K562 (cell line): ENCODE data around the gene SETDB1. TPM values are rescaled to one million over a fixed set of nuclear protein-coding genes. Genes with fewer than 3 reads are reported as not detected.

Experiments
- CBX2 ChIP-seq: fragments of 200-600 bp; sonication (generic); IDR thresholded peaks from one replicate; pipeline ENCODE4 v1.6.1; 2012; ENCODE audit warnings: mild to moderate bottlenecking, low read length, inconsistent platforms; ENCODE audit not compliant: insufficient read depth, poor library complexity, severe bottlenecking
- CHD1 ChIP-seq: fragments of 200-600 bp; sonication (generic); IDR thresholded peaks from one replicate; pipeline ENCODE4 v1.6.1; 2012; ENCODE audit warnings: mild to moderate bottlenecking, moderate library complexity, low read length, inconsistent platforms
- ESRRA ChIP-seq: fragments of 450-650 bp; IDR thresholded peaks from 2 replicates; pipeline ENCODE4 v1.6.1; 2014; ENCODE audit warnings: low read depth, mild to moderate bottlenecking, moderate library complexity, borderline replicate concordance
- ETV5 ChIP-seq: sonication (generic); formaldehyde crosslinking; IDR thresholded peaks from 2 replicates; pipeline ENCODE4 v1.4.0; 2020; ENCODE audit warnings: low read depth, mild to moderate bottlenecking, missing genetic modification reagents
- L3MBTL2 ChIP-seq: fragments of 450-650 bp; IDR thresholded peaks from 2 replicates; pipeline ENCODE4 v1.6.1; 2016; ENCODE audit warnings: mild to moderate bottlenecking, moderate library complexity
- MAZ ChIP-seq, 2 experiments: fragments of 450-650 bp in 1 of 2; sonication (generic) in 1 of 2; formaldehyde crosslinking; IDR thresholded peaks in 1 of 2; conservative IDR thresholded peaks in 1 of 2; 2 replicates each; pipeline versions ENCODE4 v1.4.0 to v1.5.0; 2020; ENCODE audit warnings: mild to moderate bottlenecking in 1 of 2, missing genetic modification reagents in 1 of 2
- MTF1 ChIP-seq: fragments of 250-450 bp; sonication (Bioruptor Pico); IDR thresholded peaks from 2 replicates; pipeline ENCODE4 v1.9.0; 2021; ENCODE audit warnings: moderate library complexity, mild to moderate bottlenecking, inconsistent platforms, borderline replicate concordance
- NRF1 ChIP-seq, 2 experiments: fragments of 450-650 bp; IDR thresholded peaks in 1 of 2; conservative IDR thresholded peaks in 1 of 2; 2 replicates each; pipeline ENCODE4 v1.6.1; 2014; ENCODE audit warnings: mild to moderate bottlenecking in 2 of 2
- POLR2A ChIP-seq: fragments of 450-650 bp; conservative IDR thresholded peaks from 2 replicates; pipeline ENCODE4 v1.6.1; 2016
- RBBP5 ChIP-seq: fragments of 200-600 bp; sonication (generic); IDR thresholded peaks from 2 replicates; pipeline ENCODE4 v1.6.1; 2012; ENCODE audit warnings: borderline replicate concordance, mild to moderate bottlenecking, low read length, control low read depth, inconsistent platforms; ENCODE audit not compliant: insufficient read depth, poor library complexity, severe bottlenecking
- SMAD2 ChIP-seq: fragments of 150-350 bp; IDR thresholded peaks from 2 replicates; pipeline ENCODE4 v1.6.1; 2014; ENCODE audit warnings: low read depth, mild to moderate bottlenecking, low read length
- SRF ChIP-seq, 2 experiments: fragments of 250-450, 450-650 bp in 1 of 2; sonication (Bioruptor Pico) in 1 of 2; sonication (generic) in 1 of 2; formaldehyde crosslinking; IDR thresholded peaks; 2 replicates each; pipeline versions ENCODE4 v1.5.0 to v1.5.1; 2020 to 2022; ENCODE audit warnings: mild to moderate bottlenecking in 1 of 2, missing genetic modification reagents in 1 of 2
- TBP ChIP-seq: optimal IDR thresholded peaks from 2 replicates; pipeline ENCODE3; 2011; ENCODE audit warnings: low read depth, low read length, improper control_type of control experiment
- ZNF408 ChIP-seq: fragments of 250-450 bp; sonication (Bioruptor Pico); IDR thresholded peaks from 2 replicates; pipeline ENCODE4 v1.4.0; 2020; ENCODE audit warnings: low read depth, mild to moderate bottlenecking, moderate library complexity
- ZNF584 ChIP-seq: fragments of 200-800 bp; sonication (Bioruptor generic); IDR thresholded peaks from 2 replicates; pipeline ENCODE4 v1.6.1; 2016; ENCODE audit warnings: low read depth, mild to moderate bottlenecking, missing genetic modification characterization, missing compliant biosample characterization
- ZNF644 ChIP-seq: fragments of 200-800 bp; sonication (Bioruptor generic); IDR thresholded peaks from 2 replicates; pipeline ENCODE4 v1.6.1; 2016; ENCODE audit warnings: low read depth, missing genetic modification characterization, missing compliant biosample characterization
- ZSCAN32 ChIP-seq: fragments of 450-650 bp; formaldehyde crosslinking; IDR thresholded peaks from 2 replicates; pipeline ENCODE4 v1.4.0; 2020; ENCODE audit warnings: mild to moderate bottlenecking, moderate library complexity
- polyA plus RNA-seq, 8 experiments: library from polyadenylated mRNA; depleted of rRNA in 4 of 8; stranded (reverse) in 5 of 8; unstranded in 3 of 8; fragments of >200 nt; fragmentation: Nextera tagmentation in 2 of 8; fragmentation: Illumina TruSeq in 1 of 8; extraction: Ambion mirVana in 2 of 8; extraction: Trizol in 1 of 8; gene quantifications; 2 replicates each; pipeline versions ENCODE4 v1.2.1 to v1.2.3, GENCODE V29; 2011 to 2014; ENCODE audit warnings: inconsistent platforms in 1 of 8, missing spikeins in 1 of 8
- total RNA-seq, 7 experiments: library from RNA; depleted of rRNA in 6 of 7; stranded (reverse); fragments of >200 nt in 6 of 7; fragmentation: Illumina TruSeq in 2 of 7; extraction: Trizol in 2 of 7; gene quantifications; 2 replicates each; pipeline versions ENCODE4 v1.2.1 to v1.2.3, GENCODE V29; 2011 to 2021; ENCODE audit warnings: low replicate concordance in 1 of 7
- TF ChIP-seq, protein P1 (sequence below): fragments of 450-650 bp; IDR thresholded peaks from 2 replicates; pipeline ENCODE4 v1.6.1; 2017; ENCODE audit warnings: mild to moderate bottlenecking, moderate library complexity
- TF ChIP-seq, protein P2 (sequence below): fragments of 200-800 bp; sonication (Bioruptor generic); IDR thresholded peaks from 2 replicates; pipeline ENCODE4 v1.6.1; 2017; ENCODE audit warnings: missing genetic modification characterization, missing compliant biosample characterization
- TF ChIP-seq, protein P3 (sequence below): sonication (generic); formaldehyde crosslinking; IDR thresholded peaks from 2 replicates; pipeline ENCODE4 v1.8.0; 2022; ENCODE audit warnings: missing genetic modification reagents, mild to moderate bottlenecking, moderate library complexity, borderline replicate concordance
- TF ChIP-seq, protein P4 (sequence below), 3 experiments: IDR thresholded peaks in 2 of 3; conservative IDR thresholded peaks in 1 of 3; 2 replicates each; pipeline ENCODE4 v1.5.1; 2011 to 2012; ENCODE audit warnings: low read length in 3 of 3, mild to moderate bottlenecking in 3 of 3, control low read depth in 2 of 3, improper control_type of control experiment in 1 of 3, inconsistent platforms in 1 of 3, low read depth in 1 of 3, mixed read lengths in 1 of 3, moderate library complexity in 1 of 3; ENCODE audit not compliant: insufficient read depth in 2 of 3

Gene SETDB1
- total and polyA plus RNA-seq, 9 of the 15 experiments (the other 6 are each of a cell fraction or from before 2014, with no cell fraction given): 21.5 to 64.4 (median 42.0) TPM

DNA sequence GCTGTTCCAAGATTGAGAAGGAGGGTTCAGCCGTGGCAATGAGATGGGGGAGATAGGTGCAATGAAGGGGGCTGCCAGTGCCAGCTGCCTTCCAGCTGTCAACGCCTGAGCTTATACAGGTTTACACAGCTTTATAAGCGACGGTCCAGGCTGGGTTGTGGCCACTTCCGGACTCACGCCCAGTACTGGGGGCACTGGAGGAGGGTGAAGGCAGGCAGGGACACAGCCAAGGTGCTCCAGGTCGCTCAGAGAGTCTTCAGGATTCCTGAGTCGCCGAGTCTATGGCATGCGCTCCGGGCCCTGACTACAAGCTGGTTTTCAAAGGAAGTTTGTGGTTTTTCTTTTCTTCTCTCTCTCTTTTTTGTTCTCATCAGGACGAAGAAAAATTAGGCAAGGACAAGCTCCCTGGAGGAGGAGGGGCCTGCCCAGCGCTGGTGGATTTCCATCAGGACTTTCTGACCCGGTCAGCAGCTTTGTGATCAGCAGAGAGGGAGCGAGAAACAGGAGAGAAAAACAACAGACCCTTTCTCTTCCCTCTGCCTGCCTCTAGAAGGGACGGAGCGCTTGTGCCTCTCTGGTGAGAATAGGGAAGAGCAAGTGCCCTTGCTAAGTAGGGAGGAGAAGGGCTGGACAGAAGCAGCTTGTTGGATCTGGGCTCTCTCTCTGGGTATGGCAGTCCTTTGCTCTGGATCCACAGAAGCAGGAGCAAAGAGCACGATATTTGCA, 80.3 kb downstream of the SETDB1 start, which contains the start of gene MINDY1 (continued):
- TF ChIP-seq ZNF408 (CRISPR knock-in tag): no peak
- peak in 1 of 2 experiments; percentile 76; a peak in 1 of 4 replicates for TF ChIP-seq SRF (CRISPR knock-in tag; IDR thresholded peaks at IDR 0.05)
- peak; percentile 42 for TF ChIP-seq RBBP5
- TF ChIP-seq L3MBTL2: peak; percentile 58; the same call in 1 of the 2 replicates
- no peak for TF ChIP-seq CHD1
- peak; percentile 61; the same call in 1 of the 2 replicates for TF ChIP-seq POLR2A
- no peak for TF ChIP-seq ZNF584 (CRISPR knock-in tag)
- TF ChIP-seq MTF1 (CRISPR knock-in tag): no peak
- TF ChIP-seq, protein P1, sequence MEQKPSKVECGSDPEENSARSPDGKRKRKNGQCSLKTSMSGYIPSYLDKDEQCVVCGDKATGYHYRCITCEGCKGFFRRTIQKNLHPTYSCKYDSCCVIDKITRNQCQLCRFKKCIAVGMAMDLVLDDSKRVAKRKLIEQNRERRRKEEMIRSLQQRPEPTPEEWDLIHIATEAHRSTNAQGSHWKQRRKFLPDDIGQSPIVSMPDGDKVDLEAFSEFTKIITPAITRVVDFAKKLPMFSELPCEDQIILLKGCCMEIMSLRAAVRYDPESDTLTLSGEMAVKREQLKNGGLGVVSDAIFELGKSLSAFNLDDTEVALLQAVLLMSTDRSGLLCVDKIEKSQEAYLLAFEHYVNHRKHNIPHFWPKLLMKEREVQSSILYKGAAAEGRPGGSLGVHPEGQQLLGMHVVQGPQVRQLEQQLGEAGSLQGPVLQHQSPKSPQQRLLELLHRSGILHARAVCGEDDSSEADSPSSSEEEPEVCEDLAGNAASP: no peak
- TF ChIP-seq, protein P2, sequence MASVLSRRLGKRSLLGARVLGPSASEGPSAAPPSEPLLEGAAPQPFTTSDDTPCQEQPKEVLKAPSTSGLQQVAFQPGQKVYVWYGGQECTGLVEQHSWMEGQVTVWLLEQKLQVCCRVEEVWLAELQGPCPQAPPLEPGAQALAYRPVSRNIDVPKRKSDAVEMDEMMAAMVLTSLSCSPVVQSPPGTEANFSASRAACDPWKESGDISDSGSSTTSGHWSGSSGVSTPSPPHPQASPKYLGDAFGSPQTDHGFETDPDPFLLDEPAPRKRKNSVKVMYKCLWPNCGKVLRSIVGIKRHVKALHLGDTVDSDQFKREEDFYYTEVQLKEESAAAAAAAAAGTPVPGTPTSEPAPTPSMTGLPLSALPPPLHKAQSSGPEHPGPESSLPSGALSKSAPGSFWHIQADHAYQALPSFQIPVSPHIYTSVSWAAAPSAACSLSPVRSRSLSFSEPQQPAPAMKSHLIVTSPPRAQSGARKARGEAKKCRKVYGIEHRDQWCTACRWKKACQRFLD (CRISPR knock-in tag): peak; percentile 22; the same call in 1 of the 2 replicates
- no peak for TF ChIP-seq ZNF644 (tag)
- no peak for TF ChIP-seq CBX2
- TF ChIP-seq, protein P3, sequence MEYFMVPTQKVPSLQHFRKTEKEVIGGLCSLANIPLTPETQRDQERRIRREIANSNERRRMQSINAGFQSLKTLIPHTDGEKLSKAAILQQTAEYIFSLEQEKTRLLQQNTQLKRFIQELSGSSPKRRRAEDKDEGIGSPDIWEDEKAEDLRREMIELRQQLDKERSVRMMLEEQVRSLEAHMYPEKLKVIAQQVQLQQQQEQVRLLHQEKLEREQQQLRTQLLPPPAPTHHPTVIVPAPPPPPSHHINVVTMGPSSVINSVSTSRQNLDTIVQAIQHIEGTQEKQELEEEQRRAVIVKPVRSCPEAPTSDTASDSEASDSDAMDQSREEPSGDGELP (CRISPR knock-in tag): peak; percentile 70
- TF ChIP-seq ESRRA: peak; percentile 23; the same call in 1 of the 2 replicates
- TF ChIP-seq ETV5: 0 out of 2 replicates have a peak, but pooled peaks have one; percentile 50
- TF ChIP-seq SMAD2: no peak
- TF ChIP-seq NRF1 (conservative IDR thresholded peaks at IDR 0.05 in 1 of 2, IDR thresholded peaks at IDR 0.05 in 1 of 2): peak in 1 of 2 experiments; percentile 36; a peak in 1 of 4 replicates
- TF ChIP-seq TBP: peak; percentile 64
- TF ChIP-seq ZSCAN32 (CRISPR knock-in tag): 0 out of 2 replicates have a peak, but pooled peaks have one; percentile 32
- TF ChIP-seq MAZ (CRISPR knock-in tag; conservative IDR thresholded peaks at IDR 0.05 in 1 of 2, IDR thresholded peaks at IDR 0.05 in 1 of 2): peak in 1 of 2 experiments; percentile 53; a peak in 1 of 4 replicates
- TF ChIP-seq, protein P4, sequence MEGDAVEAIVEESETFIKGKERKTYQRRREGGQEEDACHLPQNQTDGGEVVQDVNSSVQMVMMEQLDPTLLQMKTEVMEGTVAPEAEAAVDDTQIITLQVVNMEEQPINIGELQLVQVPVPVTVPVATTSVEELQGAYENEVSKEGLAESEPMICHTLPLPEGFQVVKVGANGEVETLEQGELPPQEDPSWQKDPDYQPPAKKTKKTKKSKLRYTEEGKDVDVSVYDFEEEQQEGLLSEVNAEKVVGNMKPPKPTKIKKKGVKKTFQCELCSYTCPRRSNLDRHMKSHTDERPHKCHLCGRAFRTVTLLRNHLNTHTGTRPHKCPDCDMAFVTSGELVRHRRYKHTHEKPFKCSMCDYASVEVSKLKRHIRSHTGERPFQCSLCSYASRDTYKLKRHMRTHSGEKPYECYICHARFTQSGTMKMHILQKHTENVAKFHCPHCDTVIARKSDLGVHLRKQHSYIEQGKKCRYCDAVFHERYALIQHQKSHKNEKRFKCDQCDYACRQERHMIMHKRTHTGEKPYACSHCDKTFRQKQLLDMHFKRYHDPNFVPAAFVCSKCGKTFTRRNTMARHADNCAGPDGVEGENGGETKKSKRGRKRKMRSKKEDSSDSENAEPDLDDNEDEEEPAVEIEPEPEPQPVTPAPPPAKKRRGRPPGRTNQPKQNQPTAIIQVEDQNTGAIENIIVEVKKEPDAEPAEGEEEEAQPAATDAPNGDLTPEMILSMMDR (IDR thresholded peaks at IDR 0.05 in 2 of 3, conservative IDR thresholded peaks at IDR 0.05 in 1 of 3; ENCODE audit: insufficient read depth in 2 of 3, low read depth in 1 of 3, low read length in 3 of 3): peak; percentile 77 to 87 (median 82)
